ENCODE measurements around the gene GARIN1A. TPM values are rescaled to one million over a fixed set of nuclear protein-coding genes. Genes with fewer than 3 reads are reported as not detected.
"Not testable (repeated sequence)": the region's sequence is repeated elsewhere in the genome, so short reads cannot be mapped to it uniquely, and the experiment has no call there.

Gene GARIN1A
- 3.4 to 4.1 TPM (median 3.5 TPM) in 3 replicates for total RNA-seq

- DNase-seq (ENCODE audit: low spot score in 2 of 2, unreplicated experiment in 2 of 2): no peak
- no peak for TF ChIP-seq CTCF (IDR thresholded peaks at IDR 0.05; ENCODE audit: unreplicated experiment)
- peaks cover 4% of the 10 kb centered on the region for H3K36me3 Mint-ChIP-seq
- H3K4me3 Mint-ChIP-seq: no peak within 1 kb of the TSS
- no peak within 1 kb of the TSS for H3K27ac Mint-ChIP-seq
- no peaks in the 10 kb centered on the region for H3K4me1 Mint-ChIP-seq
- peaks cover 8% of the 10 kb centered on the region for H3K27me3 Mint-ChIP-seq (ENCODE audit: low read depth)
- no peaks in the 10 kb centered on the region for H3K9me3 Mint-ChIP-seq
Measured at GRCh38 chr7:128671992-128672391, at the start of gene GARIN1A. Gene GARIN1A, plus strand, starts transcription at chr7:128672292. Its CDS starts 106 bp downstream, at chr7:128672398.

- H3K27ac Mint-ChIP-seq; H3K4me1 Mint-ChIP-seq; H3K9me3 Mint-ChIP-seq; H3K4me3 Mint-ChIP-seq; DNase-seq (ENCODE audit: low spot score in 2 of 2, unreplicated experiment in 2 of 2); H3K27me3 Mint-ChIP-seq (ENCODE audit: low read depth): not testable (repeated sequence)
- H3K36me3 Mint-ChIP-seq: peaks cover 39% of the 10 kb centered on the region
Measured at GRCh38 chr7:128627124-128627523, 45.0 kb upstream of the GARIN1A start.

GRCh38 chr7:128633915-128634314 is 38.2 kb upstream of the GARIN1A start:
- H3K36me3 Mint-ChIP-seq: peaks cover 33% of the 10 kb centered on the region
- H3K27ac Mint-ChIP-seq; H3K27me3 Mint-ChIP-seq (ENCODE audit: low read depth); H3K4me3 Mint-ChIP-seq; H3K4me1 Mint-ChIP-seq; H3K9me3 Mint-ChIP-seq; DNase-seq (ENCODE audit: low spot score in 2 of 2, unreplicated experiment in 2 of 2): not testable (repeated sequence)

- H3K4me3 Mint-ChIP-seq; H3K27ac Mint-ChIP-seq; H3K9me3 Mint-ChIP-seq; H3K4me1 Mint-ChIP-seq; DNase-seq (ENCODE audit: low spot score in 2 of 2, unreplicated experiment in 2 of 2); H3K27me3 Mint-ChIP-seq (ENCODE audit: low read depth): not testable (repeated sequence)
- H3K36me3 Mint-ChIP-seq: peaks cover 18% of the 10 kb centered on the region
Measured at GRCh38 chr7:128645206-128645605, 26.9 kb upstream of the GARIN1A start.

- not testable (repeated sequence) for H3K27ac Mint-ChIP-seq; DNase-seq (ENCODE audit: low spot score in 2 of 2, unreplicated experiment in 2 of 2); H3K27me3 Mint-ChIP-seq (ENCODE audit: low read depth); H3K9me3 Mint-ChIP-seq; H3K4me3 Mint-ChIP-seq; H3K4me1 Mint-ChIP-seq
- H3K36me3 Mint-ChIP-seq: peaks cover 18% of the 10 kb centered on the region
Measured at GRCh38 chr7:128645844-128646243, 26.2 kb upstream of the GARIN1A start.

DNA sequence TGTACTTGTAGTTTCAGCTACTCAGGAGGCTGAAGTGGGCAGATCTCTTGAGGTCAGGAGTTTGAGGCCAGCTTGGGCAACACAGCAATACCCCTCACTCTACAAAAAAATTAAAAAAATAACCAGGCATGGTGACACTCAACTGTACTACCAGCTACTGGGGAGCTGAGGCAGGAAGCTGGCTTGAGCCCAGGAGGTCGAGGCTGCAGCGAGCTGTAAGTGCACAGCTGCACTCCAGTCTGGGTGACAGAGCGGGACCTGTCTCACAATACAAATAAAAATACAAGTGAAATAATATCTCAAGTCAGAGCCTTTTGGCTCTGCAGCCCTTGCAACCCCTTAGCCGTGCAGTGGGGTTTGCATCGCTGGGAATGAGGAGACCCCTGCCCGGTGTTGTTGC is 25.2 kb upstream of the GARIN1A start:
- not testable (repeated sequence) for H3K4me1 Mint-ChIP-seq; H3K4me3 Mint-ChIP-seq; H3K27me3 Mint-ChIP-seq (ENCODE audit: low read depth); H3K27ac Mint-ChIP-seq; DNase-seq (ENCODE audit: low spot score in 2 of 2, unreplicated experiment in 2 of 2); H3K9me3 Mint-ChIP-seq
- H3K36me3 Mint-ChIP-seq: peaks cover 14% of the 10 kb centered on the region

GRCh38 chr7:128651096-128651495 is 21.0 kb upstream of the GARIN1A start:
- not testable (repeated sequence) for H3K27me3 Mint-ChIP-seq (ENCODE audit: low read depth); H3K9me3 Mint-ChIP-seq; H3K27ac Mint-ChIP-seq; H3K4me1 Mint-ChIP-seq; DNase-seq (ENCODE audit: low spot score in 2 of 2, unreplicated experiment in 2 of 2); H3K4me3 Mint-ChIP-seq; H3K36me3 Mint-ChIP-seq

- not testable (repeated sequence) for H3K36me3 Mint-ChIP-seq; H3K27ac Mint-ChIP-seq; H3K4me1 Mint-ChIP-seq; H3K9me3 Mint-ChIP-seq; H3K4me3 Mint-ChIP-seq; DNase-seq (ENCODE audit: low spot score in 2 of 2, unreplicated experiment in 2 of 2); H3K27me3 Mint-ChIP-seq (ENCODE audit: low read depth)
Measured at GRCh38 chr7:128652606-128653005, 19.5 kb upstream of the GARIN1A start.

DNA sequence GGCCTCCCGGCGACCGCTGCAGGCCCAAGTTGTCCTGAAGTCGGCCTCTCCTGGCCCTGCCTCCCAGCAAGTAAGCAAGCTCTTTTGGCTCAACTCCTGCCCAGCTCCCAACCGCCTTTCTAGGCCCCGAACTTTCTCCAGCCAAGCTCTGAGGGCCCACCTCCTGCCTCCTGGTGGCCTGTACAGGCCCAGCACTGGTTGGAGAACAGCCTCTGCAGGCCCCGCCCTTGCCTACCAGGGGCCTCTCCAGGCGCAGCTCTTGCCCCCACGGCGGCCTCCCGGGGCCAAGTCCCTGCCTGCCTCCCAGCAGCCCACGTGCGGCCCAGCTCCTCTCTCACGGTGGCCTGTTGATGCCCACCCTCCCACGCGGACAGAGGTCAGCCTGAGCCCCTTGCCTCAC is 18.9 kb upstream of the GARIN1A start:
- not testable (repeated sequence) for H3K27ac Mint-ChIP-seq; H3K4me1 Mint-ChIP-seq; H3K4me3 Mint-ChIP-seq; H3K27me3 Mint-ChIP-seq (ENCODE audit: low read depth); DNase-seq (ENCODE audit: low spot score in 2 of 2, unreplicated experiment in 2 of 2); H3K9me3 Mint-ChIP-seq; H3K36me3 Mint-ChIP-seq

DNA sequence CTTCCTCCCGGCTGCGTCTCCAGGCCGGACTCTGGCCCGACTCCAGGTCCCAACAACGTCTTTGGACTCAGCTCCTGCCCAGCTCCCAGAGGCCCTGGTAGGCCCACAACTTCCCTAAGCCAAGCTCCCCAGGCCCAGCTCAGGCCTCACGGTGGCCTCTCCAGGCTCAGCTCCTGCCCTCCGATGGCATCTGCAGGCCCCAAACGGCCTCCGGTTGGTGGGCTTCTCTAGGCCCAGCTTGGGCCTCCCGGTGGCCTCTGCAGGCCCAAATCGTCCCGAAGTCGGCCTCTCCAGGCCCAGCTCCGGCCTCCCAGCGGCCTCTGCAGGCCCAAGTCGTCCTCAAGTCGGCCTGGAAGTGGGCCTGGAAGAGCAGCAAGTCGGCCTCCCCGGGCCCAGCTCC is 18.0 kb upstream of the GARIN1A start:
- not testable (repeated sequence) for H3K9me3 Mint-ChIP-seq; H3K4me1 Mint-ChIP-seq; H3K36me3 Mint-ChIP-seq; DNase-seq (ENCODE audit: low spot score in 2 of 2, unreplicated experiment in 2 of 2); H3K27ac Mint-ChIP-seq; H3K27me3 Mint-ChIP-seq (ENCODE audit: low read depth); H3K4me3 Mint-ChIP-seq

DNA sequence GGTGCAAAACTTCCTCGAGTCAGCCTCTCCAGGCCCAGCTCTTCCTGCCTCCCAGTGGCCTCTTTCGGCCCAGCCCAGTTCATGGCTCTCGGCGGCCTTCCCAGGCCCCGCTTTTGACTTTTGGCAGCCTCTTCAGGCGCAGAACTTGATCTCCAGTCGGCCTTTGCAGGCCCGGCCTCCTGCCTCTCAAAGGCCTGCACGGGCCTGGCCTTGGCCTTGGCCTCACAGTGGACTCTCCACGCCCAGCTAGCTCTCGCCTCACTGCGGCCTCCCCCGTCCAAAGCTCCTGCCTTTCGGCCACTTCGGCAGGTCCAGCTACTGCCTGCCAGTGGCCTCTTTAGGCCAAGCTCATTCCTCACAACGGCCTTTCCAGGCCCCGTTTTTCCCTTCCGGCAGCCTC is 17.6 kb upstream of the GARIN1A start:
- not testable (repeated sequence) for H3K4me1 Mint-ChIP-seq; H3K27me3 Mint-ChIP-seq (ENCODE audit: low read depth); H3K27ac Mint-ChIP-seq; DNase-seq (ENCODE audit: low spot score in 2 of 2, unreplicated experiment in 2 of 2); H3K4me3 Mint-ChIP-seq; H3K36me3 Mint-ChIP-seq; H3K9me3 Mint-ChIP-seq

- H3K9me3 Mint-ChIP-seq: peaks cover 15% of the 10 kb centered on the region
Measured at GRCh38 chr7:128658428-128658827, 13.7 kb upstream of the GARIN1A start.

More at GRCh38 chr7:128658428-128658827, 13.7 kb upstream of the GARIN1A start:
- H3K4me3 Mint-ChIP-seq; H3K27me3 Mint-ChIP-seq (ENCODE audit: low read depth); H3K27ac Mint-ChIP-seq; DNase-seq (ENCODE audit: low spot score in 2 of 2, unreplicated experiment in 2 of 2); H3K4me1 Mint-ChIP-seq: not testable (repeated sequence)
- H3K36me3 Mint-ChIP-seq: peaks cover 33% of the 10 kb centered on the region

All from mesothelial cell of epicardium (in vitro differentiated cells).